T47D (cell line): ENCODE measurements around the gene POC1A.

Source experiments
- DNase-seq, 2 experiments: peaks; one replicate each; pipeline versions ENCODE4 v3.0.0 to v3.0.0-alpha.2; 2011 to 2012; ENCODE audit warnings: low read depth in 1 of 2, low spot score in 1 of 2
- JUND ChIP-seq: IDR thresholded peaks from 2 replicates; pipeline ENCODE4 v1.6.1; 2012; ENCODE audit warnings: low read depth
- in situ Hi-C: cut with HindIII; loops from 2 replicates; pipeline ENCODE4 v1.10.0; 2016; ENCODE audit warnings: low sequenced_read_pairs, low pct_unique_long_range_greater_than_20kb

POC1A gene

DNA sequence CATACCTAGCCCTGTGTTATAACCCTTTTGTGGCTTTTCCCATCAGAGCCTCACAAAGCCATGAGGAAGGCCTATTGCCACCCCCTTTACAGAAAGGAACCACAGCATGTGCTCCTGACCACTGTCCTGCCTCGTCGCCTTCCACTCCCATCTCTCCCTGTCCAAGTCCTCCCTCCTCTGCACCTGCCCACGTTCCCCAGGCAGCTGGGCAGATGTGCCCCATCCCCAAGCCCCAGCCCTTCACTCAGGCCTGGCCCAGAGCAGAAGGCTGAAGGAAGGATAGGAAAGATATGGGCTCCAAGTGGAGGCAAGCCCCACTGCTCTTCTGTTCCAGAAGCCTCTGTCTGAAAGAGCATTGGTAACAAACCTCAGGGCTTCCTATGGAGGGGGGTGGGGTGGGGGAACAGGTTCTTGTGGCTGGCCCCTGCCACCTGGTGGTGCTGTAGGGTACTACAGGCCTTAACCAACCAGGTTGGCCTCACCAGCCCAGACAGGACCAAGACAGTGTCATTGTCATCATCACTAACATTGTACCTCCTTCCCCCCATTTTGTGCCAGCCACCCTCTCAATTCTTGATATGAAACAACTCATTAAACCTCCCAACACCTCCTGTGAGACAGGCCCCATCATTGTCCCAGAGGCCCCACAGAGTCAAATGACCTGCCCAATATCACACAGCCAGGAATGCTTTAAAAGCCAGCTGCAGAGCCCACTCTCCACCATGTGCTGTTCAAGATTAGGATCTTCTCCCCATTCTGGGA lies 10.0 kb downstream of the POC1A start:
- DNase-seq: peak; percentile 77 to 79
- in situ Hi-C loops: no loop called here
- no peak for TF ChIP-seq JUND

DNA sequence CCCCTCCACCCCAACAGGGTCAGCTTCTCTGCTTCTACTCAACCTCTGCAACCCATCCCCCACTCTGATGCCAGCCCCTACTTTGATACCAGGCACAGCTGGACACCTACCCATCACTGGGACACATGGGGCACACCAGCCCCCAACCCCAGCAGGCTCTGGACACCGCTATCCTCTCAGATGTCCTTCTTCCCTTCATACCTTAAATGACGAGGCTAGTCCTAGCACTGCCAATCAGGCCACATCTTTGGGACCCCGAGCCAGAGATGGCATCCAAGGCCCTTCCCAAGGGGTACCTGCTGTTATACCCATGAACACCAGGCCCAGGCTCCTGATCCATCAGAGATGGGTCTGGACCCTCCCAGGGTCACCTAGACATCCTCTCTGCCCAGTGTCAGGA lies 10.6 kb downstream of the POC1A start:
- no peak for TF ChIP-seq JUND
- DNase-seq: no peak
- in situ Hi-C loops: no loop called here

DNA sequence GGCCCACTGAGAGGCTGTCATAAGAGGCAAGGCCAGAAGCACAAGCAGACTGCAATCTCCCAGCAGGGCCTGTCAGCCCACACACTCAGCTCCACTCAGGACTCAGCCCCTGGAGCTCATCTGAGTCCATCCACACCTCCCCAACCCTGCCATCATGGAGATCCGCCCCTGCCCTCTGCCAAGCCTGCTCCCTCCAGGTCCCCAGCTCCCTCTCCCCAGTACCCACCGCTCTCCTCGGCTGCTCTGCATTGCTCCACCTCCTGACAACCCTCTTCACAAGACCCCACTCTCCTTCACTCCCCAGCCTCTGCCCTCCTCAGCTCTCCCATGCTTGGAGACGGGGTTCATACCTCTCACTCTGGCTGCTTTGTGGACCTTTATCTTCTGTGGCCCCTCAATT lies 11.1 kb downstream of the POC1A start:
- DNase-seq: no peak
- in situ Hi-C loops: no loop called here
- TF ChIP-seq JUND: no peak

DNA sequence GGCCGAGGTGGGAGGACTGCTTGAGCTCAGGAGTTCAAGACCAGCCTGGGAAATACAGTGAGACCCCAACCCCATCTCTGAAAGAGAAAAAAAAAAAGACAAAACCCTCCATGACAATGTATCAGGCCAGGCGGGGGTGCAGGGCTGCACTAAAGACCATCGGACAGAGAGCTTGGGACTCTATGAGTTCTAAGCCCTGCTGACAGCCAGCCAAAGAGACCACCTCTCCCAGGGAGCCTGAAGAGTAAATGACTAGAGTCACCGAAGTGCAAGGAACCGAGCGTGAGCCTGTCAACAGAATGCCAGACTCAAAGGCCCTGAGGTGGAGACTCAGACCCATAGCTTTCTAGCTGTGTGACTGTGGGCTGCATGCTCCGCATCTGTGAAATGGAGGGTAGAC lies 12.5 kb downstream of the POC1A start:
- DNase-seq: no peak
- no peak for TF ChIP-seq JUND
- in situ Hi-C loops: no loop called here

DNA sequence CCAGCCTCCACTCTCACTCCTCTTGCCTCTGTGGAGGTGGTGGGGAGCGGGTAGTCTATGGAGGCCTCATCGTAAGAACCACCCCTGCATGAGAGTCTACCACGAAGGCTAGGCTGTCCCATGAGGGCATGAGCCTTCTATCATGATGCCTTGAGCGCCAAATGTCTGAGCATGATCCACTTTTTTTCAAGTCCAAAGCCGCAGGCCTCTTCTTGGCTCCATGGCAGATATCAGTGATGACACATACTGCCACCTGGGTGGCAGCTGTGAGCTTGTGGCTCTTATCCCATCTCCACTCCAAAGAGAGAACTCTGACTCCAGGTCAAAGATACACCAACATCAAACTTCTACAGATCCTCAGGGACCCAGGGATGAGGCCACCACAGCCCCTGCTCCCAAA lies 13.5 kb downstream of the POC1A start:
- no peak for DNase-seq
- no peak for TF ChIP-seq JUND
- in situ Hi-C loops: no loop called here

DNA sequence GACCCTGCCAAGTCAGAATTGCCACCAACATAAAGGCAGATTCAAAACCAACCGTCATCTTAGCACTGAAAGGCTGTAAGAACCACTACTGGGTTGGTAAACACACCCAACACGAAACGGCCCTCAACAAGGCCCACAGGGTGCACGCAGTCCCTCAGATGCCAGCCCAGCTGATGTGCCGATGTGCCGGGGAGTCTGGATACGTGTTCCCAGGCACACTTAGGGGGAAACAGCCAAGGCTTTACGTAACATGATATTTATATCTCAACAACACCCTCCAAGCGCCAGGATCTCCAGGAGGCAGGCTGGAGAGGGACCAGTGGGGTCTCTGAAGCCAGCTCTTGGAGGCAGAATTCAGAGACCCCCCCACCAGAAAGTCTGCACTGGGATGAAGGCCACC lies 14.2 kb downstream of the POC1A start:
- DNase-seq: no peak
- no peak for TF ChIP-seq JUND
- in situ Hi-C loops: no loop called here

DNA sequence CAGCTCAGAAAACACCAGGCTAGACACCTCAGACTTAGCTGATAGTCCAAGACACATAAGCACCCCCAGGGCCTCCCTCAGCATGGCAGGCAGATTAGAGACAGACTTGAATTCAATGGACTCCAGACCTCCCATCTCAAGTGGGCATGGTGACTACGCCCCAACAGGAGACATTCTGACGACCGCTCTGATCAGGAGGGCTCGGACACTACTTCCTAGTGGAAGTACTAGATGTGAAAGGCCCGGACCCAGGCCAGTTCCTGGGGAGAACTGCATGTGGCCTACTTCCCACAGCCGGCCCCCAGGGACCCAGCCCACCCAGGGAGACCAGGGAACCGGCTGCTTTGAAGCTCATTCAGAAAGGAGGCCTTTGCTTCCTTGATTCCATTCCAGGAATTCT lies 16.9 kb downstream of the POC1A start:
- no peak for TF ChIP-seq JUND
- in situ Hi-C loops: no loop called here
- no peak for DNase-seq

DNA sequence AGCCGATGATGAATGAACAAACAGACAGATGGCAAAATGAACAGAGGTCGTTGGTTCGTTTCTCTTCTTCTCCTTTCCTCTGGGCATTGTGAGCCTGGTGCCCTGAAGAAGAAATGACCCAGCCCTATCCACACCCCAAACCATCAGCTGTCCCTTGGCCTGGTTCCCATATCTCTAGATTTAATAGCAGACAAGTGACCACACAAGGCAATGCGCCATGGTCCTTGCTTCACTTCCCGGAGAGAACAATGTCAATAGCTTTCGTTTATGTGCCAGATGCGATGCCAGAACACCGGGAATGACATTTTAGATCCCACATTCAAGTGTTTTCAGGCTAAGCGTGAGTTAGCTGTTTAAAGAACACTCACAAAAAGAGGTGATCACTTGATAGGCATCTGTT lies 17.7 kb downstream of the POC1A start:
- TF ChIP-seq JUND: no peak
- DNase-seq: no peak
- in situ Hi-C loops: no loop called here

DNA sequence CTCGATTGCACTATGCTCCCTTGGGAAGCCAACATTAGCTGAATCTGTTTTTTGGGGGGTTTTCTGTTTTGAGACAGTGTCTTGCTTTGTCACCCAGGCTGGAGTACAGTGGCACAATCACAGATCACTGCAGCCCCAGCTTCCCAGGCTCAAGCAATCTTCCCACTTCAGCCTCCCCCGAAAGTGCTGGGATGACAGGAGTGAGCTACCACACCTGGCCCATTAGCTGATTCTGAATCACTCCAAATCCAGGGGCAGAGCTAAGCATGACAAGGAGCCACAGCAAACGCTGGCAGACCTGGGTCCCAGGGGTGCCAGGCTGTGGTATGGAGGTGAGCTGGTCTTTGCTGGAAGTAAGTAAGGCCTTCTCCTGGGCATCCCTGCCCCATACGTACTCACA lies 18.9 kb downstream of the POC1A start:
- DNase-seq: no peak
- no peak for TF ChIP-seq JUND
- in situ Hi-C loops: no loop called here

DNA sequence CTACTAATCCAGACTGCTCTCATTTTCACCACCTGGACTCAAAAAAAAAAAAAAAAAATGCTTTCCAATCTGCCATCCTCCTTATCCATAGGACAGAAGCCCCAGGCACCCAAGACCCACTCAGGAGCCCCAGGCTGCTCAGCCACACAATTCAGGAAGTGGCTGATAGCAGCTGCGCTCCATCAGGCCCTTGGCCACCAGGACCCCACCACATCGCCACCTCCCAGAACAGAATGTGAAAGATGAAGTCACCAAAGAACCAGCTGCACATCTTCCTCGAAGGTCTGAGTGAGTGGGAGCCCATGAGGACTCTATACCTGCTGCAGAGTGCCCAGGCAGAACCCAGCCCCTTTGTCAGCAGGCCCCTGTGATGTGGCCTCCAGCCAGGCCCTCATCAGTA lies 19.5 kb downstream of the POC1A start:
- DNase-seq: no peak
- in situ Hi-C loops: no loop called here
- TF ChIP-seq JUND: no peak

DNA sequence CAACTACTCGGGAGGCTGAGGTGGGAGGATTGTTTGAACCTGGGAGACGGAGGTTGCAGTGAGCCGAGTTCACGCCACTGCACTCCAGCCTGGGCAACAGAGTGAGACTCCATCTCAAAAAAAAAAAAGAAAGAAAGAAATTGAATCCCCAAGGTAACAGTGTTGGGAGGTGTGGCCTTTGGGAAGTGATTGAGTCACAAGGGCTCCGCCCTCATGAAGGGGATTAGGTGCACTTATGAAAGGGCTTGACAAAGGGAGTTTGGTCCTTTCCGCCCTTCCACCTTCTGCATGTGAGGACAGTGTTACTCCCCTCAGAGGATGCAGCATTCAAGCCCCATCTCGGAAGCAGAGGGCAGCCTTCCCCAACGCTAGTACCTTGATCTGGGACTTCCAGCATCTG lies 21.3 kb downstream of the POC1A start:
- in situ Hi-C loops: no loop called here
- DNase-seq: no peak
- no peak for TF ChIP-seq JUND

DNA sequence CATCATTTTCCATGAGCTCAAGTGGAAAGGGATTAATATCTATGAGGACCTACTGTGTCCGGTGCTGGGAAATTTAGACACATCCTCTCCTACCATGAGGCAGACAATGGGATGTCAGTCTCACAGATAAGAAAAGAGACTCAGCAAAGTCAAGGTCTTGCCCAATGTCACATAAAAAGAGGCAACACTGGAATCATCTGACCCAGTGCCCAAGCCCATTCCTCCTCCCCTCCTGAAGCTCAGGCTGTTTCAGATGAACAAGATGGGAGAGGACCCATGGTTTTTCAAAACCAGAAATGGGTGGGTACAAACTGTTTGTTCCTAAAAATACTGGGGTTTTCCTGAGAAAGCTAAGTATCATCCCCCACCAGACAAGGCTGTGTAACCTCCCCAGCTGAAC lies 22.2 kb downstream of the POC1A start:
- in situ Hi-C loops: no loop called here
- no peak for DNase-seq
- TF ChIP-seq JUND: no peak

DNA sequence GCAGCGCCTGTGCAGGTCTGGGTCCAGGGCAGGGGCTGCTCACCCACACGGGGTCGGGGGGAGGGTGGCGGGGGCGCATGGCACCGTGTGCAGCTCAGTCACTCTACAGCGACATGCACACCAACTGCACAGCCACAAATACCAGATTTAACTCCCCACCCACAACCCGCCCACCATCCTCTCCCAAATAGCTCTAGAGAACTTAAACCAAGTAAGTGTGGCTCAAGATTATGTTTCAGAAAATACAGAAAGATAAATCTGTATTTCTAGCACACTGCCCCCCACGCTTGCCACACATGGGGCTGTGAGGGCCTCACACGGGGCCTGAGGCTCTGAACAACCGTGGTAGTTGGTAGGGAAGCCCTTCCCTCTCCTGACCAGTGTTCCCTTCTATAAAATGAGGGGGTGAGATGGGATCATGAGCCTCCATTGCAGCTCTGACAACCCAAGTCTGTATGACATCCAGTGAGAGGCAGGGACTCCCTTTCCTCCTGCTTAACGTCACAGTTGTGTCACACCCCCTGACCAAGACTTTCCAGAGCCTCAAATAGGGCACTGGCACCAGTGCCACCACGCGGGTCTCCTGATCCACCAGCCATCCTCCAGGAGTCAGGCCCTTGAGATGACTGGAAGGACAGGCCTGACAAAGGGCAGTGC lies 23.1 kb downstream of the POC1A start:
- in situ Hi-C loops: no loop called here
- TF ChIP-seq JUND: no peak
- no peak for DNase-seq
